BE2C (cell line): ENCODE measurements around the gene MYL2.

Experiments
- DNase-seq: peaks from one replicate; pipeline ENCODE4 v3.0.0-alpha.2; 2020
- H3K27me3 ChIP-seq: fragments of 250-450 bp; sonication (Bioruptor Pico); 2 replicates; pipeline ENCODE4 v1.5.1; 2020; ENCODE audit warnings: mild to moderate bottlenecking
- H3K36me3 ChIP-seq: fragments of 250-450 bp; sonication (Bioruptor Pico); 2 replicates; pipeline ENCODE4 v1.5.1; 2020; ENCODE audit warnings: mild to moderate bottlenecking
- H3K4me1 ChIP-seq: fragments of 250-450 bp; sonication (Bioruptor Pico); 2 replicates; pipeline ENCODE4 v1.5.1; 2020
- H3K4me3 ChIP-seq: 2 replicates; pipeline ENCODE4 v1.5.1; 2011; ENCODE audit warnings: low read depth, low read length
- H3K9me3 ChIP-seq: fragments of 250-450 bp; sonication (Bioruptor Pico); 2 replicates; pipeline ENCODE4 v1.5.1; 2020
- TF ChIP-seq, protein P1 (sequence below): IDR thresholded peaks from 2 replicates; pipeline ENCODE4 v1.5.1; 2012; ENCODE audit warnings: mild to moderate bottlenecking, low read depth, low read length

The MYL2 gene

DNA sequence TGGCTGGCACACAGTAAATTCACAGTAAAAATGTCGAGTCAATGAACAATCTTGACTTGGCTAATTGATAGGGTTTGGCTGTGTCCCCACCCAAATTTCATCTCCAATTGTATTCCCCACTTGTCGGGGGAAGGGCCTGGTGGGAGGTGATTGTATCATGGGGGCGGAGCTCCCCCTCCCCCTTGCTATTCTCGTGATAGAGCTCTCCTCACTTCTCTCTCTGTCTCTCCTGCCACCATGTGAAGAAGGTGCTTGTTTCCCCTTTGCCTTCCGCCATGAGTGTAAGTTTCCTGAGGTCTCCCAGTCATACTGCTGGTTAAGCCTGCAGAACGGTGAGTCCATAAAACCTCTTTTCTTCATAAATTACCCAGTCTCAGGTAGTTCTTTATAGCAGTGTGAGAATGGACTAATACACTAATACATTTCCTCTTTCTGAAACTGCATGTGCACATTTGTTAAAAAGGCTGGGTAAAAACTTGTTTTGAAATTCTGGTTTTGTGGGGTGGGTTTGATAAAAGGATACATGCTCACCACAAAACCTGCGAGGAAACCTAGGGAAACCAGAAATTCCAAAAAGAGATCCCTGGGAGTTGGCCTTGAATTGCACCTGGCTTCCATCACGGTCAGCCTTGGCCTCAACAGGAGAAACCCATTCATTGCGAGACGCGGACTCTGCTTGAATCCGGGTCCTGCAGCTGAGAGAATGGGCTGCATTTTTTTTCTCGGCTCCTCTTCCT, 16.2 kb upstream of the MYL2 start:
- H3K4me3 ChIP-seq = no peak overlapping the region
- no peaks in the 10 kb centered on the region for H3K36me3 ChIP-seq
- TF ChIP-seq, protein P1, sequence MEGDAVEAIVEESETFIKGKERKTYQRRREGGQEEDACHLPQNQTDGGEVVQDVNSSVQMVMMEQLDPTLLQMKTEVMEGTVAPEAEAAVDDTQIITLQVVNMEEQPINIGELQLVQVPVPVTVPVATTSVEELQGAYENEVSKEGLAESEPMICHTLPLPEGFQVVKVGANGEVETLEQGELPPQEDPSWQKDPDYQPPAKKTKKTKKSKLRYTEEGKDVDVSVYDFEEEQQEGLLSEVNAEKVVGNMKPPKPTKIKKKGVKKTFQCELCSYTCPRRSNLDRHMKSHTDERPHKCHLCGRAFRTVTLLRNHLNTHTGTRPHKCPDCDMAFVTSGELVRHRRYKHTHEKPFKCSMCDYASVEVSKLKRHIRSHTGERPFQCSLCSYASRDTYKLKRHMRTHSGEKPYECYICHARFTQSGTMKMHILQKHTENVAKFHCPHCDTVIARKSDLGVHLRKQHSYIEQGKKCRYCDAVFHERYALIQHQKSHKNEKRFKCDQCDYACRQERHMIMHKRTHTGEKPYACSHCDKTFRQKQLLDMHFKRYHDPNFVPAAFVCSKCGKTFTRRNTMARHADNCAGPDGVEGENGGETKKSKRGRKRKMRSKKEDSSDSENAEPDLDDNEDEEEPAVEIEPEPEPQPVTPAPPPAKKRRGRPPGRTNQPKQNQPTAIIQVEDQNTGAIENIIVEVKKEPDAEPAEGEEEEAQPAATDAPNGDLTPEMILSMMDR = no peak
- no peaks in the 10 kb centered on the region for H3K4me1 ChIP-seq
- H3K9me3 ChIP-seq = no peaks in the 10 kb centered on the region
- no peak for DNase-seq
- H3K27me3 ChIP-seq = no peaks in the 10 kb centered on the region

DNA sequence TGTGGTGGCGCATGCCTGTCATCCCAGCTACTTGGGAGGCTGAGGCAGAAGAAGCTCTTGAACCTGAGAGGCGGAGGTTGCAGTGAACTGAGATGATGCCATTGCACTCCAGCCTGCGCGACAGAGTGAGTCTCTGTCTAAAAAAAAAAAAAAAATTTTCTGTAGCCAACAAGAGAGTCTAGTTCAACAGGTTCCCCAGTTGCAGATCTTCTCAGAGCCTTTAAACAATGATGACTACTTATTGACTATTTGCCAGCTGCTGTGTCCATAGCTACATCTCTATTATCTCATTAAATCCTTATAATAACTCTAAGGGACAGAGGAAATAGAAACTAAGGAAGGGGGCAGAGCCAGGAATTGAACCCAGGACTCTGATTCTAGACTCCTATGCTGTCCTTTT, 15.2 kb upstream of the MYL2 start:
- H3K27me3 ChIP-seq = no peaks in the 10 kb centered on the region
- no peaks in the 10 kb centered on the region for H3K36me3 ChIP-seq
- DNase-seq = no peak
- no peak overlapping the region for H3K4me3 ChIP-seq
- TF ChIP-seq, protein P1 = no peak
- H3K4me1 ChIP-seq = no peaks in the 10 kb centered on the region
- no peaks in the 10 kb centered on the region for H3K9me3 ChIP-seq

DNA sequence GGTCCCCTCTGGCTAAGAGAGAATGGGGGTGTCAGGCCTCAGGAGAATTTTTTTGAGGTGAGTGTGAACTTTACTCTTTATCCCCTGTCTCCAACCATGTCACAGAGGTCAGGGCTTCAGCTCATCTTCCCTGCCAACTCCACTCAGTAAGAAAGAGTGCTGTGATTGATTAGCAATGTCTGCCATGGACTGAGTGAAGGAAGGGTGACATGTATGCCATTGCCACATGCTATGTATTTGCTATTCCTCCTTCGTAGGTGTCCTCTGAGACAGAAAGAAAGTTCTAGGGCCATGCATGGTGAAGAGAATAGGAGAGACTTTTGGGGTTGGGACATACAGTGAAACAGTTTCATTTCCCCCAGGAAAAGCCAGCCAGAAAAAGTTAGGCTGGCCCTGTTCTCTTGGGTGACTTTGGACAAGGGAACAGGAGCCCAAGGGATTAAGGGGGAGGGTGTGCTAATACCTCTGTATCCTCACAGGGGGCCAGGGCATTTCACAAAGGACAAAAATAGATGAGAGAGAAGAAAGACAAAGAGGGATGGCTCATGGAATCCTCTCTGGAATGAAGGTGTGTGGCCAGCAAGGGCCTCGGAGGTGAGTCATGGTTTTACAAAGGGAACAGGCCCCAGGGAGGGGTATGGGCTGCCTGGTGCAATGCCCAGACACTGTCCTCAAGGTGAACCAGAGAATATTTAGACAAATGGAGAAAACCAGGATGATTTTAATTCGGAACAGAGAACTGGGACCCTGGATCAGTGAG, 13.9 kb upstream of the MYL2 start:
- no peaks in the 10 kb centered on the region for H3K27me3 ChIP-seq
- no peaks in the 10 kb centered on the region for H3K4me1 ChIP-seq
- H3K9me3 ChIP-seq = no peaks in the 10 kb centered on the region
- TF ChIP-seq, protein P1 = no peak
- no peaks in the 10 kb centered on the region for H3K36me3 ChIP-seq
- no peak overlapping the region for H3K4me3 ChIP-seq
- DNase-seq = no peak

DNA sequence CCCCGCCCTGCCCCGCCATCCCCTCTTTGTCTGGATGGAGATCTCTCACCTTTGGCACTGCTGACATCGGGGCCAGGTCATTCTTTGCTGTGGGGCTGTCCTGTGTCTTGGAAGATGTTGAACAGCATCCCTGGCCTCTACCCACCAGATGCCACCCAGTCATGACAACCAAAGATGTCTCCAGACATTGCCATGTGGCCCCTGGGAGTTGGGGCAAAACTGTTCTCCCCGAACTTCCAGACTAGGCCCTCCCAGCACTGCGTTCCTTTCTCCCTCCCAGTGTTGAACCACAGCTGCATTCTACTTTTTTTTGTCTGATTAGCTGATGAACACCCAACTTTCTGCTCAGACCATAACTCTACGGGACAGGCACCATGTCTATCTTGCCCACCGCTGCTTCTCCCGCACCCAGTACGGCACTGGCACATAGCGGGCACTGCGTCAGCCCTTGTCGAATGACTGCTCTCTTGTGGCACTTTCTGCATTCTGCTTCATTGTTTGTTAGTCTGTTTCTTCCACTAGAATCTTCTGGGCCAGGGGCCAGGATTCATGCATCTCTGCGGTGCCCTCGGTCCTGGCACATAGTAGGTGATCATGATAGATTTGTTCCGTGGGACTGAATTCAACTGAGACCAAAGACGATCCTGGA, 13.1 kb upstream of the MYL2 start:
- Histone ChIP-seq H3K4me3 (no peak overlapping the region), H3K4me1 (no peaks in the 10 kb centered on the region), H3K9me3 (no peaks in the 10 kb centered on the region), H3K27me3 (no peaks in the 10 kb centered on the region), H3K36me3 (no peaks in the 10 kb centered on the region)
- no peak for DNase-seq
- TF ChIP-seq, protein P1 = no peak

DNA sequence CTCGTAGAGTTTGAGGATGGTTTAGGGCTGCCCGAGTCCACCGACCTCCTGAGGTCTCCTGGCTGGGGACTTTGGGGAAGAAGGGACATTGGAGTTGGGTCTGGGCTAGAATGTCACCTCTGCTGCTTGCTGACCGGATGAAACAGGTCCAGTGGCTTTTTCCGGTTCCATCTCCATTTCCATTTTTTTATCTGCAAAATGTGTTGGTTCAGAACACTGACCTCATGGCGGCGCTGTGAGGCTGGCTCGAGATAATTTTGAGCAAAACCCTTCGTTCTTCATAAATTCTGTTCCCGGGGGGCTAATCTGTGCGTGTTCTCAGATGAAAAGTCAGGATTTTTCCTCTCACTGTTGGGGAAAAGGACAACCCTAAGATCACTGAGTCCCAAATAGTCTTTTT, 11.7 kb upstream of the MYL2 start:
- Histone ChIP-seq H3K9me3 (no peaks in the 10 kb centered on the region), H3K27me3 (no peaks in the 10 kb centered on the region), H3K4me3 (no peak overlapping the region), H3K4me1 (no peaks in the 10 kb centered on the region), H3K36me3 (no peaks in the 10 kb centered on the region)
- no peak for DNase-seq
- TF ChIP-seq, protein P1 = peak; percentile 47
